Endothelial cell of umbilical vein (primary cell): Measurements from ENCODE around the gene FILIP1L.

ENCODE experiments used
- CTCF ChIP-seq, 2 donors: IDR thresholded peaks; 1 replicate in 1 of 2; 2 replicates in 1 of 2; pipeline ENCODE4 v1.5.1; 2011; ENCODE audit warnings: low read length in 2 of 2, mild to moderate bottlenecking in 2 of 2, moderate library complexity in 2 of 2, control low read depth in 1 of 2, inconsistent platforms in 1 of 2, low read depth in 1 of 2; ENCODE audit not compliant: insufficient read depth in 1 of 2; ENCODE audit errors: extremely low read depth in 1 of 2
- EZH2 ChIP-seq: IDR thresholded peaks from 2 replicates; pipeline ENCODE4 v1.6.1; 2012; ENCODE audit warnings: borderline replicate concordance, low read depth, mild to moderate bottlenecking, moderate library complexity, low read length, inconsistent platforms; ENCODE audit not compliant: severe bottlenecking
- POLR2A ChIP-seq: IDR thresholded peaks from 2 replicates; pipeline ENCODE4 v1.6.1; 2012; ENCODE audit warnings: low read depth, mild to moderate bottlenecking, control low read depth, low read length
- POLR2AphosphoS5 ChIP-seq: IDR thresholded peaks from 2 replicates; pipeline ENCODE4 v1.6.1; 2012; ENCODE audit warnings: low read depth, mild to moderate bottlenecking, control low read depth, low read length, moderate library complexity; ENCODE audit not compliant: insufficient read depth

GRCh38 chr3:100122321-100122720 is 8.0 kb upstream of the FILIP1L start:
- no peak for TF ChIP-seq POLR2A
- TF ChIP-seq CTCF (IDR thresholded peaks at IDR 0.05; ENCODE audit: extremely low read depth in 1 of 2, insufficient read depth in 1 of 2, low read depth in 1 of 2, low read length in 2 of 2) = no peak
- TF ChIP-seq POLR2AphosphoS5 = no peak
- no peak for TF ChIP-seq EZH2
